GM18870 (cell line): ENCODE measurements around the gene PAMR1.
"Not testable (repeated sequence)": the region's sequence is repeated elsewhere in the genome, so short reads cannot be mapped to it uniquely, and the experiment has no call there.

Experiments
- ATAC-seq: cut with Tn5 transposase; IDR thresholded peaks from one replicate; pipeline ENCODE4 v1.9.1; 2021; ENCODE audit warnings: moderate library complexity; ENCODE audit not compliant: unreplicated experiment

Gene PAMR1, protein sequence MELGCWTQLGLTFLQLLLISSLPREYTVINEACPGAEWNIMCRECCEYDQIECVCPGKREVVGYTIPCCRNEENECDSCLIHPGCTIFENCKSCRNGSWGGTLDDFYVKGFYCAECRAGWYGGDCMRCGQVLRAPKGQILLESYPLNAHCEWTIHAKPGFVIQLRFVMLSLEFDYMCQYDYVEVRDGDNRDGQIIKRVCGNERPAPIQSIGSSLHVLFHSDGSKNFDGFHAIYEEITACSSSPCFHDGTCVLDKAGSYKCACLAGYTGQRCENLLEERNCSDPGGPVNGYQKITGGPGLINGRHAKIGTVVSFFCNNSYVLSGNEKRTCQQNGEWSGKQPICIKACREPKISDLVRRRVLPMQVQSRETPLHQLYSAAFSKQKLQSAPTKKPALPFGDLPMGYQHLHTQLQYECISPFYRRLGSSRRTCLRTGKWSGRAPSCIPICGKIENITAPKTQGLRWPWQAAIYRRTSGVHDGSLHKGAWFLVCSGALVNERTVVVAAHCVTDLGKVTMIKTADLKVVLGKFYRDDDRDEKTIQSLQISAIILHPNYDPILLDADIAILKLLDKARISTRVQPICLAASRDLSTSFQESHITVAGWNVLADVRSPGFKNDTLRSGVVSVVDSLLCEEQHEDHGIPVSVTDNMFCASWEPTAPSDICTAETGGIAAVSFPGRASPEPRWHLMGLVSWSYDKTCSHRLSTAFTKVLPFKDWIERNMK

DNA sequence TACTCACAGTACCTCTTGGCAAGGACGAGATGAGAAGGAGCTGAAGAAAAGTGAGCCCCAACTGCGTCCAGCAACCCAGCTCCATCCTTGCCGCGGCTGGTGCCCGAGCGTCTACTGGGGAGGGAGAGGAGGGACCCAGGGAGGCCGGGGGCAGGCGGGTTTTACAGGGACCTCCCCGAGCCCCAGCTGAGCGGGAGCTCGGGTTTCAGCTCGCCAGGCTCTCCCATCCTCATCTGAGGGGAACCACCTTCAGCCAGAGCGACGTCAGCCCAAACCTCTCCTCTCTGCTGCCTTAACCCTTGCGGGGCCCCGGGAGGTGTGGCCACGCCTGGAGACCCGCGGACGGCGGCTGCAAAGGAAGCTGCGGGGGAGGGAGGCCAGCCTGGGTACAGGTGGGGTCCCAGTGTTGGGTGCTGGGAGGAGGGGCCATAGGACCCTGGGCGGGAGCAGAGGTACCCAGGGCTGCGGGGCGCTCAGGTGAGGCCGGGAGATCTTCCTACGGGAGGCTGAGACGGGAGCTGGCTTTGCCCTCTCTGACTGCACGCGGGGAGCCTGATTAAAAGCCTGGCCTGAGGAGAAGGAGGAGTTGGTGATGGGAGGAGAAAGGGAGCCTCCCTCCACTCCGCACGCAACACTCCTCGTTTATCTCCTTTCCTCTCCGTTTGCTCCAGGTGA is at the start of gene PAMR1:
Gene PAMR1, minus strand, starts transcription at position 116 of the 675 bp plus-strand sequence. Its CDS starts 31 bp downstream, at position 85.
- ATAC-seq: no peak

DNA sequence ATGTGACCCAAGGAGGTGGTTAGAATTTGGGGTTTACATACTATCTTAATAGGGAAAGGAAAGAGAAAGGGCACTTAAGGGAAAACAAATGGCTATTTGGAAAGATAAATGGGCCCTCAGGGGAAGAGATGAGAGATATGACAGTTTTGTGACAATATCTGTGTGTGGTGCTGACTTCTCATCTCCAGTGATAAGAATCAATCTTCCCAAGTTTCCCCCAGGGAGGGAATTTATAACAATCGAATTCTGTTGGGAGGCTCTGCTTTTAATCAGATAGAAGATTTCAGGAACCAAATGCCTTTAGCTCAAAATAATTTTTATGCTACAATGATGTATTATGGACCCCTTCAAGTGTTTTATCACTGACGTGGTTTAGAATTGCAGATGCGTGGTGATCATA is 46.3 kb upstream of the PAMR1 start:
- ATAC-seq: no peak

DNA sequence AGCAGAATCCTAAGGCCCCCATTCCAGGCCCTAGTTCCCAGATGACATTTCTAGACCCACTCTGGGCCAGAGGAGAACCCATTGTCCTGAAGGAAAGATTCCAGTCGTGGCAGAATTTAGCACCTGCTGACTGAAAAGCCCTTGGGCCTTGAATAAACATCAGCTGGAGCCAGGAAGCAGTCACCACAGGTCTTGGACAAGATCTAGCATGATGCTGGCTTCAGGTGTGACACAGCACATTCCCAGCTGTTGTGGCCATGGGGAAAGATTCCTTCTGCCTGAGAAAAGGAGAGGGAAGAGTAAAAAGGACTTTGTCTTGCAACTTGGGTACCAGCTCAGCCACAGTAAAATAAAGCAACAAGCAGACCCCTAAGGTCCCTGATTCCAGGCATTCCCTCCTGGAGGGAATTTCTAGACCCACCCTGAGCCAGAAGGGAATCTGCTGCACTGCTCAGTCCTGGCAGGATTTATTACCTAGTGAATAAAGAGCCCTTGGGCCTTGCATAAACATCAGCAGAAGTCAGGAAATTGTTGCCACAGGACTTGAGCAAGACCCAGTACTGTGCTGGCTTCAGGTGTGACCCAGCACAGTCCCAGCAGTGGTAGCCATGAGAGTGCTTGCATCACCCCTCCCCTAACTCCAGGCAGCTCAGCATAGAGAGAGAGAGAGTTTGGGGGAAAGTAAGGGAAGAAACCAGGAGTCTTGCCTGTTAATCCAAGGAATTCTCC is 42.5 kb upstream of the PAMR1 start:
- ATAC-seq: no peak

DNA sequence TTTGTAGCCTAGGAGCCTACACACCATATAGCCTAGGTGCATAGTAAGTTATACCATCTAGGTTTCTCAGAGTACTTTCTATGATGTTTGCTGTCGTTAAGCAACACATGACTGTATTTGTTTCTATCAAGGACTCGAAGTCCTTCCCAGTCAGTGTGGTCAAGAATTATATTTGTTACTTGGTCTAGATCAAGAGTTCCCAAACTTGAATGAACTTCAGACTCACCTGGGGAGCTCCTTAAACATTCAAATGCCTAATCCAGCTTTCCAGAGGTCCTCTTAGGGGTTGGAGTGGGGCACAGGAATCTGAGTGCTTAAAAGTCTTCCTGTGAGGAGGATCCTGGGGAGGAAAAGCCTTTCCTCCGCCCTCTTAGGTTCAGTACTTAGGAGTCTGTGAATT is 41.5 kb upstream of the PAMR1 start:
- ATAC-seq: no peak

DNA sequence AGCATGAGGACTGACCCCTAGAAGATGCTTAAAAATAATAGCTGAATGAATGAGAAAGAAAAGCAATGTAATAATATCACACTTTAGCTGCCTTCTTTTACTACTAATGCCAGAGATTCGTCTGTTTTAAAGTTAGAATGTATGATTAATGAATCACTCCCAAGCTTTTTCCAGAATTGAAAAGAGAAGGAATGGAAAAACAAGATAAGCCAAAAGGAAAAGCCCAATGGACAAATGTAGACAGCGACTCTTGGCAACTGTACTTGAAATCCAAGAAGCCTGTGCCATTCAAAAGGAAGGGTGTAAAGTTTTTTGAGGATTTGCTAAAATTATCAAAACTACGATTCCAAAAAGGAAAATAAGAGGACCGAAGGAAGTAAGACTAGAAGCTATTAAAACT is 40.8 kb upstream of the PAMR1 start:
- ATAC-seq: no peak

DNA sequence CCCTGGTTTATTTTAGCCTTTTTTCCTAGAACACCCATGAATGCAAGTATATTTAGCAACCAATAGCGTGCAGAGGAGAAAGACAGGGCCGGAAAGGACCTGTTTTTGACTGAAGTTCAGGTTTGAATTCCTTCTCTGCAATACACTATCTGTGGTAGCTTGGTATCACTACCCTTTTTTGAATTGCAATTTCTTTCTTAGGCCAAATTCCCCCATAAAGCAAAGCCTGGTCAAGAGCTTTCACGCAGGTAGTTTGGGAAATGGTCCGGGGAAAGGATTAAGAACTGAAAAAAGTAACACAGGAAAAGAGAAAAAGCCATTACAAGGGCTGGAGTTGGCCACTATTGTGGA is 38.8 kb upstream of the PAMR1 start:
- no peak for ATAC-seq

DNA sequence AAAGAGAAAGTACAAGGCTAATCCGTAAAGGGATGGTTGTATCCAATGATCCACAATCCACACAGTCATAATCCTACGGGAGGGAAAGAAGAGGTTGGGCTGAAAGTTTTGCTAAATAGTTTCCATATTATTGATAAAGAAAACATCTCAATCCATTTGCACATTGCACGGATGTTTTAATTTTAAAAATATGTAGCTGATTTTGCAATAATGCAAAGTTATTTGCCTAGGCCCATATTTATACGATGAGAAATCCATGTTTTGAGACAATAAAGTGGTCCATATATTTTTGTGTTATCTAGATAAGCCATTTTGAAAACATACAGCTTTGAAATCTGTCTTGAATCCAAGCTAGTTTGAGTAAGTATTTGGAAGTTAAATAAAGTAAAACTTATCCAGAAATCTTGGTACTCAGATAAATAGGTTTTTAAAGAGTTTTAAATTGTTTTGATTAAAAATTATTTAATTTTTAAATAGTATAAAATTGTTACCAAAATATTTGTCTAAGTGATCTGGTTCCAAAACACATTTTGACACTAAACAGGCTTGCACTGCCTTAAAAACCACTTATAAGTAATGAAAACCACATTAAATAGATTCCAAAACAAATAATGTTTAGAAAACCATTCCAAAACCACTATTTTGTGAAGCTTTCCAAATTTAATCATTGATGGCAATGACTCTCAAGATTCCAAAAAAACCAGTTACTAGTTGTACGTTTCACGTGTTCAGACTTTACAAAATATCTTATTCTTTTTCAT is 38.2 kb upstream of the PAMR1 start:
- ATAC-seq: no peak

DNA sequence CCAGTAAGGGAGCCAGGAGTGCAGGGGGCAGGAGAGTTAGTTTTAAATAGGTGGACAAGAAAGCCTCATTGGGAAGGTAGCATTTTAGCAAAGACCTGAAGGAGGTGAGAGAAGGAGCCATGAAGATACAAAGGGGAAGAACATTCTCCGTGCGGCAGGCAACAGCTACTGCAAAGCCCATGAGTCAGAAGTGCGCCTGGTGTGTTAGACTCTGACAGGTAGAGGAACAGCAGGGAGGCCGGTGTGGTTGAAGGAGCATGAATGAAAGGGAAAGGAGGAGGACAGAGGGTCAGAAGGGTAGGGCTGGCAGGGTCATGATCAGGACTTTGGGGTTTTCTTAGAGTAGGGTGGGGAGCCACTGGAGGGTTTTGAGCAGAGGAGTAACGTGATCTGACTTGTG is 34.5 kb upstream of the PAMR1 start:
- no peak for ATAC-seq

DNA sequence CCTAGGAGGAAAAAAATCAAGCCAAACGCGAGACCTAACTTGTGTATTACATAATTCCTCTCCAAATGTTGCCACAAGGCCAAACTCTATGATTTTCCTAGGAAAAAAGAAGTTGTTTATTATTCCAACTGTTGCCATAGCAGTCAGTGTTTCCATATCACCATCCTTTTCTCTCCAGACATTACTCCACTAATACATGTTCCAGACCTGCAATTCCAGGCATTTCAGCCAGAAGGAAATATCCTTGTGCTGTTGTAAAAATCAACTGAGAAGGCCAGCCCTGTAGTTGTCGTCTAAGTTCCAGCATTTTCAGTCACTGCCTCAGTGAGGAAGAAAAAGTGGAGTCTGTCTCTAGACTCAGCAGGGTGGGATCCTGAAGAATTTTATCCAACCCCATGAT is 33.1 kb upstream of the PAMR1 start:
- ATAC-seq: no peak

DNA sequence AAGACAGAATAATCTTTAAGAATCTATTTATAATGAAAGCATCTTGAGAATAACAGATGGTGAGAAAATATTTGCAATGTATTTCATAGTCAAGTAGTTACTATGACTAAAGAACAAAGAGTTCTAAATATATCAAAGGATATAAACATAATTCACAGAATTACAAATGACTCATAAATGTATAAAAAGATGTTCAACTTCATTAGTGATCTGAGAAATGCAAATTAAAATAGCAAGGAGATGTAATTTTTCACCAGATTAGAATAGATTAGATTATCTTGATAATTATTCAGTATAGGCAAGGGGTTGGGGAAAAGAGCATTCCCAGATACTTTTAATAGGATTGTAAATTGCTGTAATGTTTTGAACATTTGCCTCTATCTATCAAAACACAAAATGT is 30.1 kb upstream of the PAMR1 start:
- no peak for ATAC-seq

DNA sequence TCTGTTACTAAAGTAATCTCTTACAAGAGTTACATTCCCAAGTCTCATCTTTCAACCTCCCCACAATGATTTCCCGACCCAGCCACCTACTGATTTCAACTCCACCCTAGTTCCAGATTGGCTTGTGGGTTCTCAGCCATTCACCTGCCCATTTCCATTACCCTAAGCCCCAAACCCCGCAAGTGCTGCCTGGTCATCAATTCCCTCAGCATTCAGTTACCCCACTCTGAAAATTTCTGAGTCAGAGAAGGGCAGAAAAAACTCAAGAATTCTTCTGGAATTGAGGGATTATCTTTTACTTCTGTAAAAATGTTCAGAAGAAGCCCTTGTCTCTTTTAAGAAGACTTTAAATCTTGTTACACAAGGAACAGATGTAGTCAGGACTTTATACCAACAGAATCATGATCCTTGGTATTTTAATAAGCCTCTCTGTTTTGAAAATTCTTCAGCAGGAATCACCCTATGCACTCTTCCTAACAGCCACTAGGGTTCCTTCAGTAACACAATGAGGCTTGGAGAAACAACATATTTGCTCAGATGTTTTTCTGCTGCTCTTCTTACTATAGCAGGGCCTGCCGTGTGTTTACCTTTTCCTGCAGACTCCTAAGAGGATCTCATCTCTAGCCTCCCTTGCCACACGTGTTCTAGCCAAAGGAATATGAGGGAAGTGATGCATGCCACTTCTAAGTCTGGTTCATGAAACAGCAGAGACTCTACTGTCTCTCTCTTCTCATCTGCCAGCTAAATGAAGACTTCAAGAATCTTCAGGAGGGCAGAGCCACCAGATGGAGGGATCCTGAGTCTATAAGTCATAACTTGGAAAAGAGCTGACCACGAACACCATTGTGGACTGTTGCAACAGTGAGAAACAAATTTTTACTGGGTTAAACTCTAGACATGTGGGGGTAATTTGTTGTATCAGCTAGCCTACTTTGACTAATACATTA is 29.3 kb upstream of the PAMR1 start:
- no peak for ATAC-seq

DNA sequence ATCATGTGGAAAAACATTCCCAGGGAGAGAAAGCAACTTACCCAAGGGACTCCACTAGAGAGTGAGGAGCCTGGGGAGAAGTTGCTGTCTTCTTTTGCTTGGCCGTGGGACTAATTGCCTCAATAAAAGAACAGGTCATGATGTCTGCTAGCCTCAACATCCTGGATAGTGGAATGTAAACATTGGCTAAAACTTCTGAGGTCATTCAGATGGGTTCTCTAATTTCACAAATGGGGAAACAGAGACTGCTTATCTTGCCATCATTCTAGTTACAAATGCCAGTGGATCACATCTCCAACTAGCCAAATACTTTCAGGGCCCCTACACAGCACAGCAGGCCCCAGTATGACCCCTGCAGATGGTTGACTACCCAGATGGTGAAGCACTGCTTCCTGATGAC is 28.4 kb upstream of the PAMR1 start:
- ATAC-seq: no peak

DNA sequence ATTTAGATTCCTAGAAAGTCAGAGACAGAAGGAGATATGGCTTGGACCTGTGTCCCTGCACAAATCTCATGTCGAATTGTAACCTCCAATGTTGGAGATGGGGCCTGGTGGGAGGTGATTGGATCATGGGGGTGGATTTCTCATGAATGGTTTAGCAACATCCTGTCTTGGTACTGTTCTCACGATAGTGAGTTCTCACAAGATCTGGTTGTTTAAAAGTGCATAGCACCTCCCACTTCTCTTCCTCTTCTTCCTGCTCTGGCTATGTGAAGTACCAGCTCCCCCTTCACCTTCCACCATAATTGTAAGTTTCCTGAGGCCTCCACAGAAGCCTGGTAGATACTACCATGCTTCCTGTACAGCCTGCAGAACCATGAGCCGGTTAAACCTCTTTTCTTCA is 27.6 kb upstream of the PAMR1 start:
- no peak for ATAC-seq

DNA sequence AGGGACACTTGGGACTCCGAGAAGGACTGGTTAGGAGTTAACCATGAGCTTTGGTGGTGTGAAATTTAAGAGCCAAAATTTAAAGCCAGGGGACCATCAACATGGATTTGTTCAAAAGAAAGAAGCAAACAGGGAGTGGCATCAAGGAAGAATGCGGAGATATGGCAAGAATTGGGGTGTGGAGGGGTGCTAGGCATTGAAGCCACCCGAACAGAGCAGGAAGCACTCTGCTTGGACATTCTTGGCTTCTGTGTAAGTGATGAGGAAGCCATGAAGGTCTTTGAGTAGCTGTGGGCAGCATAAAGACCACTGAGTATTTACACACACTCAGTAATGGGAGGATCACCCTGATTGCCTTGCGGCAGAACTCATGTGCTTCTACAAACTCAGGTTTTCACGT is 27.2 kb upstream of the PAMR1 start:
- no peak for ATAC-seq

DNA sequence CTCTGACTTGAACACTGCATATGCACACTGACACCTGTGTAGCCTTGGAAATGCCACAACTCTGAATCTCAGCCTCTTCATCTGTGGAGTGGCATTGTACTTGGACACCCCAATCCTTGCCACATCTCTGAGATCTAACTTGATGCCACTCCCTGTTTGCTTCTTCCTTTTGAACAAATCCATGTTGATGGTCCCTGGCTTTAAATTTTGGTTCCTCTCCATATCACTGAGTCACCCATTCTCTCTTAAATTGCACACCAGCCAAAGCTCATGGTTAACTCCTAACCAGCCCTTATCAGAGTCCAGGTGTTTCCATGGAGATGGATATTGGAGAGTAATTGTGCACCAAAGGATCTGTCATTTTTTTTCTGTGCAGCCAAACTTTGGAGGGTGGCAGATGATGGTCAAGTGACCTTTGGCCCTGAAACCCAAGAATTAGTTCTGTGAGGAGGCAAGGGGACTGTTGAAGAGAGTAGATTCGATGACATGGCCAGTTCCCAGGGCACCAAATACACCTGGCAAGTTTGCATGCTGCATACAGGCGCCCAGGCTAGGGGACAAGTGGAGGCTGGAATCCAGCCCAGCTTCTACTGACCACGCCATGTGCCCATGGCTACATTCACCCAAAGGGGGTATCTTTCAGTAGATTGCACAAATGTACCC is 25.1 kb upstream of the PAMR1 start:
- ATAC-seq: no peak

DNA sequence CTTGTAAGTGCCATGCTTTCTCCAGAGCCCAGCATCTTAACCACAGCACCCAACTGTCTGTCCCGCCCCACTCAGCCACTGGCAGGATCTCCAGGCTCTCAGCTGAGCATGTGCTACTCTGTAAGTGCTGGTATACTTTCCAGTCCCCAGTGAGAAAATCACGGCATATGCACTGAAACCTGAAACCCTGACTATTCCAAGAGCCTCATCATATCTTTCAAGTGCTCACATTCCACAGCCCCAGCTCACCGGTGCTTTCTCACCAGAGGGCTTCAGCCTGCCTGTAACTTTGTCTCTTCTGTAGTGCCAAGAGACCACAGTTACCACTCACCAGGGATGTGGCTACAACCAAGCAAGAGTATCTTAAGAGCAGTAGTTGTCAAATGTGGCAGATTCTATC is 24.4 kb upstream of the PAMR1 start:
- no peak for ATAC-seq

DNA sequence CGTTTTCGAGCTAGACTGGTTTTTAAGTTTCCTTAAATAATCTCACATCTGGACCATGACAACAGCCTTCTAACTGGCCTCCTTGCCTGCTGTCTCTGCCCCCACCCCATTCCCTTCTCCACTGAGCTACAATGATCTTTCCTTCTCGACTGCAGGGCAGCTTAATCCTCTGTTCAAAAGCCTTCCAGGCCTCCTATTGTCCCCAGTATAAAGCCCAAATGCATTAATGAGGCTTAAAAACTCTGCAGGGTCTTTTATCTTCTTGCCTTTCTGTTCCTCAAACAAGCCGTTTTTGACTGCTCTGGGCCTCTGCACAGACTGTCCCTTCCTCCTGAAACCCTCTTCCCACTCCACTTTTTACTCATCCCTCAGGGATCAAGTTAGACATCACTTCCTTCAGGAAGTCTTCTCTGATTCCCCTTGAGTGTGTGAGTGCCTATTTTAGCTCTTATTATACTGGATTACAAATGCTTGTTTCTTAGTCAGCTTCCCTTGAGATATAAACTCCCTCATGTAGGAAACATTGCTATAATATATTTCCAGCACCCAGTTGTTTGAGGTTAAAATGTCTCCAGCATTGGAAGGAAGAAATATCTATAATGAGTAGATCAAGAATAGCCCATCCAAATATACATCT is 23.6 kb upstream of the PAMR1 start:
- ATAC-seq: no peak

DNA sequence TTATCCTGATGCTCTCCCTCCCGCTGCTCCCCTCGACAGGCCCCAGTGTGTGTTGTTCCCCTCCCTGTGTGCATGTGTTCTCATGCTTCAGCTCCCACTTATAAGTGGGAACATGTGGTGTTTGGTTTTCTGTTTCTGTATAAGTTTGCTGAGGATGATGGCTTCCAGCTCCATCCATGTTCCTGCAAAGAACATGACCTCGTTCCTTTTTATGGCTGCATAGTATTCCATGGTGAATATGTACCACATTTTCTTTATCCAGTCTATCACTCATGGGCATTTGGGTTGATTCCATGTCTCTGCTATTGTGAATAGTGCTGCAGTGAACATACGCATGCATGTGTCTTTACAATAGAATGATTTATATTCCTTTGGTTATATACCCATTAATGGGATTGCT is 22.6 kb upstream of the PAMR1 start:
- not testable (repeated sequence) for ATAC-seq

DNA sequence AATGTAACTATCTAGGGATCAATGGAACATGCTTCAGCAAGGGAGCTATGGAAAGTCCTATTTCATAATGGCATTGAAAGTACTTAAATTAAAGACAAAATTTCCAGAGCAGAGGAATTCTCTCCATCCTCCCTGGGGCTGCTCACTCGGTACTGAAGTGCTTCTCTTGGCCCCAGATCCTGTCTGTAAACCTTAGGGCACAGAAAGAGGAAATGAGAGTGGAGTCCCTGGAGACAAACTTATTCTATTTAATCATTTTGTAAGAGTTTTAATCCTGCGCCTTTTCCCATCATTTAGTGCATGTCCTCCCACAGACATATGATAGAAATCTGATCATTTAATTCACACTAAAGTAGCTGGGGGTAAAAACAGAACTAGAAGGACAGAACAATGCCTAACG is 20.9 kb upstream of the PAMR1 start:
- ATAC-seq: no peak
